ENCODE measurements around the gene PI4KA.

The PI4KA gene

GRCh38 chr22:20752104-20752741 lies 106.4 kb downstream of the PI4KA start:
- no peaks in the 10 kb centered on the region for H3K9me3 Mint-ChIP-seq
- ATAC-seq (no peak), DNase-seq (ENCODE audit: low spot score in 2 of 2) (no peak)
- H3K36me3 Mint-ChIP-seq, result peaks cover 66% of the 10 kb centered on the region
- H3K27ac Mint-ChIP-seq, result peak overlapping the region; percentile 14
- H3K4me3 Mint-ChIP-seq, result no peak overlapping the region
- H3K4me1 Mint-ChIP-seq, result peaks cover 18% of the 10 kb centered on the region

GRCh38 chr22:20751185-20751851 lies 107.3 kb downstream of the PI4KA start:
- H3K9me3 Mint-ChIP-seq, result no peaks in the 10 kb centered on the region
- H3K4me3 Mint-ChIP-seq, result no peak overlapping the region
- ATAC-seq, result no peak
- H3K27ac Mint-ChIP-seq, result peak overlapping the region; percentile 83
- DNase-seq (ENCODE audit: low spot score in 2 of 2), result no peak
- H3K4me1 Mint-ChIP-seq, result peaks cover 18% of the 10 kb centered on the region
- peaks cover 68% of the 10 kb centered on the region for H3K36me3 Mint-ChIP-seq

- Mint-ChIP-seq H3K9me3 (no peaks in the 10 kb centered on the region), H3K27ac (peak overlapping the region; percentile 83), H3K36me3 (peaks cover 70% of the 10 kb centered on the region), H3K4me3 (no peak overlapping the region), H3K4me1 (peaks cover 18% of the 10 kb centered on the region)
- DNase-seq (ENCODE audit: low spot score in 2 of 2) (peak; percentile 43 to 76), ATAC-seq (peak; percentile 98)
Measured at GRCh38 chr22:20750461-20751184, 108.0 kb downstream of the PI4KA start.

DNA sequence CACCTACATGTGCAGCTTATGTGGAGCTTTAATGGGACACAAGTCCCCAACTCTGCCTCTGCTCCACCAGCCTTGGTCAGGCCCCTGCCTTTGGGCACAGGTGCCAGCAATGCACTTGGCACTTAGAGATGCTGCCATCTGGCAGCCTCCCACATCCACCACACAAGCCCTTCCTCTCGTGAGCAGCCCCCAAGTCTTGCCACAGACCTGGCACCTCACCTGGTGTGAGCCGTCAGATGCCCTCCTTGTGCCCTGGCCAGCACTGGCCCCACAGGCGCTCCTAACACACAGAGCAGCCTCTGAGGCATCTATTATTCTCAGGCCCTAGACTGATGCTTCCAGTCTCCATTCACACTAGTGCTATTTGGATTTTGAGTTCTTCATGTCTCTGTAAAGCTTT lies 109.2 kb downstream of the PI4KA start:
- H3K36me3 Mint-ChIP-seq, result peaks cover 74% of the 10 kb centered on the region
- H3K9me3 Mint-ChIP-seq, result no peaks in the 10 kb centered on the region
- H3K4me1 Mint-ChIP-seq, result peaks cover 18% of the 10 kb centered on the region
- no peak overlapping the region for H3K4me3 Mint-ChIP-seq
- peak overlapping the region; percentile 83 for H3K27ac Mint-ChIP-seq
- ATAC-seq (no peak), DNase-seq (ENCODE audit: low spot score in 2 of 2) (no peak)

DNA sequence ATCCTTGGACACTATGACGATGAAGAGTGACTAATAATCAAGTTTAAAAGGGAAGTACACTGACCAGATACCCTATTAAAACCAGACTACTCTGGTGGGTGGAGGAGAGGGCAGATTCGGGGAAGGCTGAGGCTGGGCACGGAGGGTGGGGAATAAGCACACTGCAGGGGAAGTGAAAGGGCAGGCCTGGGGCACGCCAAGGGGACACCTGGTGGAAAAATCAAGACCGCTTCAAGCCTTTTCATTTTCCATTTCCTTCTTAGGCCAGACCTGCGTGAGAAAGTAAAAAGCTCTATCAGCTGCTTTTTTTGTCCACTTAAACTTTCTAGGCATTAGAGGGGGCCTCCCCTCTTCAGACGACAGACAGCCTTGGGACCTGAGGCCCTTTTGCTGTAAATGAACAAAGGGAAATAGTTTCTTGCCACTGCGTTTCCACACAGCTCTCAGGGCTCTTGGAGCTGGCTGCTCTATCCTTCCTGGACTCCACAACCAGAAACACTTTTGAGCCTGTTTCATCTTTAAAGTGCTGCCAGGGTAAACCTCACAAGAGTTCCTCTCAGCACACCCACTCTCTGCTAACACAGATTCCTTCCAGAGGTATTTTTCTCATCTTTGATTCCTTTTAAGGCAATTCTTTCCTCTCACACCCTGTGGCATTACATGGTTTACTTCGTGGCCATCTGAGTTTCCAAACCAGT lies 109.7 kb downstream of the PI4KA start:
- Mint-ChIP-seq H3K36me3 (peaks cover 75% of the 10 kb centered on the region), H3K9me3 (no peaks in the 10 kb centered on the region), H3K27ac (peak overlapping the region; percentile 83), H3K4me3 (no peak overlapping the region), H3K4me1 (peaks cover 18% of the 10 kb centered on the region)
- DNase-seq (ENCODE audit: low spot score in 2 of 2) (no peak), ATAC-seq (no peak)

- Mint-ChIP-seq H3K9me3 (no peaks in the 10 kb centered on the region), H3K27ac (no peak overlapping the region), H3K4me1 (peaks cover 18% of the 10 kb centered on the region), H3K4me3 (no peak overlapping the region), H3K36me3 (peaks cover 77% of the 10 kb centered on the region)
- no peak for DNase-seq (ENCODE audit: low spot score in 2 of 2)
- ATAC-seq, result no peak
Measured at GRCh38 chr22:20748082-20748481, 110.5 kb downstream of the PI4KA start.

- Mint-ChIP-seq H3K4me3 (no peak overlapping the region), H3K9me3 (no peaks in the 10 kb centered on the region), H3K36me3 (peaks cover 76% of the 10 kb centered on the region), H3K4me1 (peaks cover 18% of the 10 kb centered on the region), H3K27ac (no peak overlapping the region)
- DNase-seq (ENCODE audit: low spot score in 2 of 2) (no peak), ATAC-seq (no peak)
Measured at GRCh38 chr22:20747223-20747622, 111.4 kb downstream of the PI4KA start.

- H3K9me3 Mint-ChIP-seq, result no peaks in the 10 kb centered on the region
- H3K27ac Mint-ChIP-seq, result peak overlapping the region; percentile 64
- ATAC-seq, result no peak
- H3K4me3 Mint-ChIP-seq, result no peak overlapping the region
- peaks cover 82% of the 10 kb centered on the region for H3K36me3 Mint-ChIP-seq
- H3K4me1 Mint-ChIP-seq, result peaks cover 18% of the 10 kb centered on the region
- no peak for DNase-seq (ENCODE audit: low spot score in 2 of 2)
Measured at GRCh38 chr22:20746431-20747189, 112.0 kb downstream of the PI4KA start.

GRCh38 chr22:20745119-20745518 lies 113.5 kb downstream of the PI4KA start:
- Mint-ChIP-seq H3K36me3 (peaks cover 87% of the 10 kb centered on the region), H3K9me3 (no peaks in the 10 kb centered on the region), H3K4me1 (peaks cover 4% of the 10 kb centered on the region), H3K27ac (no peak overlapping the region), H3K4me3 (no peak overlapping the region)
- no peak for DNase-seq (ENCODE audit: low spot score in 2 of 2)
- no peak for ATAC-seq

DNA sequence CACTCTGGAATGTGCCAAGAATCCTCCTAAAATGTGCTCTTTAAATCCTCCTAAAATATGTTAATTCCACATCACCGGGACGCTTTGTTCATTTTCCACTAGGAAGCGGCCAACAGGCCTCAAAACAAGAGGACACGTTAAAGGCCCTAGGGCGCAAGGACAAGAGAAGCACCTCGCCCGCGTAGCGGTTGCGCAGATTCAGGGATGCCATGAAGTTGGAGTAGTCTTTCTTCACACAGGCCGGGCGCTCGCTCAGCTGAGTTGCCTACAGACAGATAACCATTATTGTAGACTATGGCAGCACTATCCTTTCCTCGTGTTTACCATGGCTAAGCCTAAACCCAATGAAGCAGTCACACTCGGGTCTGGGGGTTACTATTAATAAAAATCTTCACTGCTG lies 114.2 kb downstream of the PI4KA start:
- DNase-seq (ENCODE audit: low spot score in 2 of 2), result no peak
- ATAC-seq, result no peak
- H3K4me3 Mint-ChIP-seq, result no peak overlapping the region
- no peak overlapping the region for H3K27ac Mint-ChIP-seq
- peaks cover 93% of the 10 kb centered on the region for H3K36me3 Mint-ChIP-seq
- H3K9me3 Mint-ChIP-seq, result no peaks in the 10 kb centered on the region
- no peaks in the 10 kb centered on the region for H3K4me1 Mint-ChIP-seq

DNA sequence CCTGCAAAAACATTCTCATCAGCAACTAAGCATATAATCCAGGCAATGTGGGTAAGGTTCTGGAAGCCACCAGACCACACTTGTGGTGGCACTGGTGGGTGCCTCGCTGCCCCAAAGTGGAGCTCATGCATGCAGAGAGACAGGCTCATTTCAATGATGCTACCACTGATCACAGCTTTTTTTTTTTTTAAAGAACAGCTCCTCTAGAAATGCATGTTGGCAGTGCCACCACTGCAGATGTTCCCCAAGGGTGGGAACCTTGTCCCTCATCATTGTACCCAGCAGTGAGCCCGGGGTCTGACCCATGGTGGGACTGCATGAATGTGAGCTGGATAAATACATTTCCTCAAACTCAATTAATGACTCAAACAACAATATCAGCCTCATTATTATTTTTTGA lies 115.8 kb downstream of the PI4KA start:
- peaks cover 95% of the 10 kb centered on the region for H3K36me3 Mint-ChIP-seq
- no peak overlapping the region for H3K4me3 Mint-ChIP-seq
- H3K4me1 Mint-ChIP-seq, result peaks cover 9% of the 10 kb centered on the region
- no peak overlapping the region for H3K27ac Mint-ChIP-seq
- DNase-seq (ENCODE audit: low spot score in 2 of 2) (no peak), ATAC-seq (no peak)
- H3K9me3 Mint-ChIP-seq, result no peaks in the 10 kb centered on the region

- Mint-ChIP-seq H3K9me3 (no peaks in the 10 kb centered on the region), H3K27ac (no peak overlapping the region), H3K4me3 (no peak overlapping the region), H3K4me1 (peaks cover 9% of the 10 kb centered on the region), H3K36me3 (peaks cover 88% of the 10 kb centered on the region)
- DNase-seq (ENCODE audit: low spot score in 2 of 2) (peak in 1 of 2 donors; percentile 62), ATAC-seq (no peak)
Measured at GRCh38 chr22:20741634-20742581, 116.7 kb downstream of the PI4KA start.

GRCh38 chr22:20741008-20741633 lies 117.5 kb downstream of the PI4KA start:
- Mint-ChIP-seq H3K36me3 (peaks cover 80% of the 10 kb centered on the region), H3K9me3 (no peaks in the 10 kb centered on the region), H3K4me1 (peaks cover 9% of the 10 kb centered on the region), H3K27ac (no peak overlapping the region), H3K4me3 (no peak overlapping the region)
- no peak for DNase-seq (ENCODE audit: low spot score in 2 of 2)
- ATAC-seq, result no peak
